ENCODE results near the gene SPTLC3.

DNA sequence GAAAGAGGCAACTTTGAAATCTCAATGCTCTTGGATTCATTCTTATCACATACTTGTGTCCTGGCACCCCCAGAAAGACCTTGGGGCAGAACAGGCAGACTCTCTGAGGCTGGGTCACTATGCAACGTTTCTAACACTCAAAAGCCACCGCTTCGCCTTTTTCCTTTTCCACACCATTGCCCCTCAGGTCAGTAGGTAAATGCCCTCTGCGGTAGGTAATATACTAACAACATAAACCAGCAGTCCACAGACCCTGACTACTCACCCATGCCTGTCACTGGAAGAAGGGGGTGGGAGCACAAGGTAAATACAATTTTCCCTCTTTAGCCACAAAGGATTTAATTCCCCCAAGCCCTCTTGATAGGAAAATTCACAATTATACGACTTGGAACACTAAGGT, 6.5 kb upstream of the SPTLC3 start:
- TF ChIP-seq, protein P1, sequence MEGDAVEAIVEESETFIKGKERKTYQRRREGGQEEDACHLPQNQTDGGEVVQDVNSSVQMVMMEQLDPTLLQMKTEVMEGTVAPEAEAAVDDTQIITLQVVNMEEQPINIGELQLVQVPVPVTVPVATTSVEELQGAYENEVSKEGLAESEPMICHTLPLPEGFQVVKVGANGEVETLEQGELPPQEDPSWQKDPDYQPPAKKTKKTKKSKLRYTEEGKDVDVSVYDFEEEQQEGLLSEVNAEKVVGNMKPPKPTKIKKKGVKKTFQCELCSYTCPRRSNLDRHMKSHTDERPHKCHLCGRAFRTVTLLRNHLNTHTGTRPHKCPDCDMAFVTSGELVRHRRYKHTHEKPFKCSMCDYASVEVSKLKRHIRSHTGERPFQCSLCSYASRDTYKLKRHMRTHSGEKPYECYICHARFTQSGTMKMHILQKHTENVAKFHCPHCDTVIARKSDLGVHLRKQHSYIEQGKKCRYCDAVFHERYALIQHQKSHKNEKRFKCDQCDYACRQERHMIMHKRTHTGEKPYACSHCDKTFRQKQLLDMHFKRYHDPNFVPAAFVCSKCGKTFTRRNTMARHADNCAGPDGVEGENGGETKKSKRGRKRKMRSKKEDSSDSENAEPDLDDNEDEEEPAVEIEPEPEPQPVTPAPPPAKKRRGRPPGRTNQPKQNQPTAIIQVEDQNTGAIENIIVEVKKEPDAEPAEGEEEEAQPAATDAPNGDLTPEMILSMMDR (IDR thresholded peaks at IDR 0.05) = no peak
- TF ChIP-seq POLR2A (IDR thresholded peaks at IDR 0.05) = no peak

All from adrenal gland (tissue), 5 donors.